Thymus (tissue), 11 donors: Measurements from ENCODE around the gene HLA-DPA1. TPM values are rescaled to one million over a fixed set of nuclear protein-coding genes. Genes with fewer than 3 reads are reported as not detected.

Experiments used
- DNase-seq, 9 donors: peaks; one replicate each; pipeline ENCODE4 v3.0.0-alpha.2; 2013; ENCODE audit warnings: low spot score in 9 of 9, low read depth in 6 of 9, missing footprints in 1 of 9
- H3K27ac ChIP-seq, 2 donors: one replicate each; pipeline ENCODE4 v1.5.1; 2013; ENCODE audit warnings: control low read depth in 1 of 2, low read depth in 1 of 2, low read length in 1 of 2, mild to moderate bottlenecking in 1 of 2, moderate library complexity in 1 of 2
- H3K27me3 ChIP-seq, 2 donors: one replicate each; pipeline ENCODE4 v1.5.1; 2013; ENCODE audit warnings: low read length in 1 of 2; ENCODE audit not compliant: control insufficient read depth in 2 of 2, insufficient read depth in 1 of 2
- H3K36me3 ChIP-seq, 2 donors: one replicate each; pipeline ENCODE4 v1.5.1; 2013; ENCODE audit warnings: low read length in 1 of 2, mild to moderate bottlenecking in 1 of 2, moderate library complexity in 1 of 2; ENCODE audit not compliant: control insufficient read depth in 2 of 2, insufficient read depth in 2 of 2
- H3K4me1 ChIP-seq, 2 donors: one replicate each; pipeline ENCODE4 v1.5.1; 2013; ENCODE audit warnings: low read length in 2 of 2; ENCODE audit not compliant: control insufficient read depth in 2 of 2, insufficient read depth in 2 of 2
- H3K4me3 ChIP-seq, 2 donors: one replicate each; pipeline ENCODE4 v1.5.1; 2013; ENCODE audit warnings: low read length in 2 of 2, control low read depth in 1 of 2, mild to moderate bottlenecking in 1 of 2
- H3K9me3 ChIP-seq, 2 donors: one replicate each; pipeline ENCODE4 v1.5.1; 2013; ENCODE audit warnings: low read length in 1 of 2, mild to moderate bottlenecking in 1 of 2; ENCODE audit not compliant: control insufficient read depth in 2 of 2, insufficient read depth in 1 of 2
- WGBS: extraction: QIAGEN DNeasy Blood & Tissue Kit; methylation state at CpG from one replicate; pipeline ENCODE4 v1.1.7; 2013; 5-methylcytosine and 5-hydroxymethylcytosine counted together
- polyA plus RNA-seq: library from polyadenylated mRNA; stranded (reverse); fragments of 200-250 nt; gene quantifications from one replicate; pipeline ENCODE4 v1.2.3, GENCODE V29; 2013
- total RNA-seq: library from RNA; stranded (reverse); fragments of 120-200 nt; gene quantifications from one replicate; pipeline ENCODE4 v1.2.4, GENCODE V29; 2013
- donor health status: healthy.

The HLA-DPA1 gene
- total and polyA plus RNA-seq, 2 donors = 332 to 700 TPM

DNA sequence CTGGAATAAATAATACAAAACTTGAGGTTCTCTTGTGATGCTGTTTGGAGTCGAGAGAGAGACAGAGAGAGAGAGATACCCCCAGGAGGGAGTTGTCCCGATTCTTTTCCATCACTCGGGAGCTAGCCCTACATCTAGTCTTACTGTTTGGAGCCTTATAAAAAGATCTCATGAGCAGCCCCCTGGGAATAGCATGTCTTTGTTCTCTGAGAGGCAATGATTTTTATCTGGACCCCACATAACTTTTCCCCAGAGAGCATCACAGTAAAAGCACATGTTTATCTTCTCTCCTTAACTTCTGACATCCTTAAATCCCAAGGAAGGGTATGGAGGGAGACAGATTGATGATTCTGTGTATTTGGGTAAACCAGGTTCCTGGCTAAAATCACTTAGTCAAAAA, 43.2 kb downstream of the HLA-DPA1 start:
- H3K4me1 ChIP-seq = peaks cover 3 to 14% of the 10 kb centered on the region in 2 donors
- peak overlapping the region in 1 of 2 donors; percentile 90 for H3K27ac ChIP-seq
- no peaks in the 10 kb centered on the region for H3K36me3 ChIP-seq
- no peak overlapping the region for H3K4me3 ChIP-seq
- WGBS = 75% methylated on average over 3 of the region's 3 CpGs
- DNase-seq = no peak
- H3K27me3 ChIP-seq = no peaks in the 10 kb centered on the region
- no peaks in the 10 kb centered on the region for H3K9me3 ChIP-seq

DNA sequence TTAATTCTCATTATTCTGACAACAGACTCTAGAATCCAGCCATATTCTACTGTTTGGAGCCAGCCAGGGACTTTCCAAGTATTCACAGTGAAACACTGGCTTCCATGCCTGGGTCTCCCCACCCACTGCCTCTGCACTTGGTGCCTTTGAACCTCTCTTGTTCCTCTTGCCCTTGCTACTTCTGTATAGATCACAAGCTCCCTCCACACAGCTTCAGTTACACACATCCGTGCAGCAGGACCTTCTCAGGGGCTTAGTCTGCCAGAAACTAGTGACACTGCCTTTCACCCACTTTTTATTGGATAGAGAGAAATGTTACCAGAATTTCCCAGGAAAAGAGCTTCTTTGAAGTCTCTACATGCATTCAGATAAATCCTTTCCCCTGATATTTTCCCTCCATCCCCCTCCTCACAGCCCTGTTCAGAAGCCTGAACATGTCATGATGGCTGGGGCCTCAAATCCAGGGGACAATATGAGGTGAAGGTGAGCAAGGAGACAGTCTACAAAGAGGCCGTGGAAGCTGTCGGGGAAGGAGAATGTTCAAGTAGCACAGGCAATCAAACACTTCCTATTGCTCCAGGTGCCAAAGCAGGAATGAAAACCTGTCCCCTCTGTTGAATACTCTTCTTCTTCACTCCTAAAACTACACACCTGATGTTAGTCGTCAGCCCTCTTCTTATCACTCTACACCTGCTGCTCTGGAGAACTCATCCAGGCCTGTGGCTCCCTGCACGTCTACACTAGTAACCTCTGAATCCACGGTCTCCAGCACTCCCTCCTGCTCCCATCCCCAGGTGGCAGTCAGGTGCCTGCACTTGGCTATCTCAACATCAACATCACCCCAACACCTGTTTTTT, 43.9 kb downstream of the HLA-DPA1 start:
- no peak overlapping the region for H3K4me3 ChIP-seq
- DNase-seq = peak in 6 of 9 donors; percentile 15 to 68 (median 31)
- peak overlapping the region; percentile 86 to 90 for H3K27ac ChIP-seq
- H3K4me1 ChIP-seq = peaks cover 3 to 14% of the 10 kb centered on the region in 2 donors
- no peaks in the 10 kb centered on the region for H3K27me3 ChIP-seq
- H3K9me3 ChIP-seq = no peaks in the 10 kb centered on the region
- no peaks in the 10 kb centered on the region for H3K36me3 ChIP-seq
- 51% methylated on average over 6 of the region's 6 CpGs for WGBS

DNA sequence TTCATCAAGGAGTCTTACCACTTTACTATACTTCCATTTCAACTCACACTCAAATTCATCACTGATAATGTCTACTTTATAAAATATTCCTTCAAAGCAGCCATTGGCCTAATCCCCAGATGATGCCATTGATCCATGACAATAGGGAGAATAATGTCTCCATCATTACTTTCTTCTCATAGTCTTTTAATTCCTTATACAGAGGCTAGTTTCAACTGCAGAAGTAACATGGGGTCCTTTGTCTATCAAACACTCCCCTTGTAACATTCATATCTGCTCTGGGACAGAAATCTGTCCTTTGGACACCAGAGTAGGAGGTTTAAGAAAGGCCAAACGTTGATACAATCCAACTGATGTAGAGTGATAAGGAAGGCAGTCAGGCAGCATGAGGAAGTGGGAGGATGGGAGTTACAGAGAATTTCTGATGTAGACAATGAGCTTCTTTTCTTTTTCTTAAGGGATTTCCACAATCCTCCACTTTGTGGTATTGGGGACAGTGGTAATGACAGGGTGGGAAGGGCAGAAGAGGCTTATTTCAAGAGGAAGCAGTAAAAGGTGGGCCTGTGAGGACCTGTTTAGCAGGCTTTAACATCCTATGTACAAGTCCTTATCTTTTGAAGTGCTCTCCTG, 45.1 kb downstream of the HLA-DPA1 start:
- peaks cover 3 to 14% of the 10 kb centered on the region in 2 donors for H3K4me1 ChIP-seq
- no peaks in the 10 kb centered on the region for H3K36me3 ChIP-seq
- 15% methylated on average over 1 of the region's 1 CpG for WGBS
- no peak for DNase-seq
- no peaks in the 10 kb centered on the region for H3K9me3 ChIP-seq
- no peaks in the 10 kb centered on the region for H3K27me3 ChIP-seq
- no peak overlapping the region for H3K4me3 ChIP-seq
- peak overlapping the region; percentile 47 to 73 for H3K27ac ChIP-seq

DNA sequence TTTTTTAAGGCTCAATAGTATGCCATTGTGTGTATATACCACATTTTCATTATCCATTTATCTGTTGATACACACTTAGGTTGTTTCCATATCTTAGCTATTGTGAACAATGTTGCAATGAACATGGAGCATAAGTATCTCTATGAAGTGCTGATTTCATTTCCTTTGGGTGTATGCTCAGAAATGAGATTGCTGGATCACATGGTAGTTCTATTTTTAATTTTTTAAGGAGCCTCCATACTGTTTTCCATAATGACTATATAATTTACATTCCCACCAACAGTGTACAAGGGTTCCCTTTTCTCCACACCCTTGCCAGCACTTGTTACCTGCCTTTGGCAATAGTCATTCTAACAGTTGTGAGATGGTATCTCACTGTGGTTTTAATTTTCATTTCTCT, 48.9 kb downstream of the HLA-DPA1 start:
- H3K9me3 ChIP-seq = no peaks in the 10 kb centered on the region
- no peaks in the 10 kb centered on the region for H3K36me3 ChIP-seq
- peaks cover 3 to 9% of the 10 kb centered on the region in 2 donors for H3K4me1 ChIP-seq
- no peak overlapping the region for H3K27ac ChIP-seq
- no peak for DNase-seq
- H3K27me3 ChIP-seq = no peaks in the 10 kb centered on the region
- no peak overlapping the region for H3K4me3 ChIP-seq

DNA sequence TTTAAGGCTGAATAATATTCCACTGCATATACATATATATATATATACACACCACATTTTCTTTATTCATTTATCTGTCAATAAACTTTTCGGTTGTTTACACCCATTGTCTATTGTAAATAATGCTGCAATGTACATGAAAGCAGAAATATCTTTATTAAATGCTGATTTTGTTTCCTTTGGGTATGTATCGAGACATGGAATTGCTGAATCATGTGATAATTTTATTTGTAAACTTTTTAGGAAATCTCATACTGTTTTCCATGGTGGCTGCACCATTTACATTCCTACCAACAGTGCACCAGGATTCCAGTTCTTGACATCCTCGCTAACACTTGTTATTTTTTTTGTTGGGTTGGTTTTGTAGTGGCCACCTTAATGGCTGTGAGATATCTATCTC, 49.9 kb downstream of the HLA-DPA1 start:
- H3K36me3 ChIP-seq = no peaks in the 10 kb centered on the region
- no peak overlapping the region for H3K27ac ChIP-seq
- WGBS = 66% methylated on average over 3 of the region's 3 CpGs
- no peaks in the 10 kb centered on the region for H3K9me3 ChIP-seq
- DNase-seq = no peak
- no peak overlapping the region for H3K4me3 ChIP-seq
- H3K4me1 ChIP-seq = peaks cover 3 to 8% of the 10 kb centered on the region in 2 donors
- H3K27me3 ChIP-seq = no peaks in the 10 kb centered on the region

DNA sequence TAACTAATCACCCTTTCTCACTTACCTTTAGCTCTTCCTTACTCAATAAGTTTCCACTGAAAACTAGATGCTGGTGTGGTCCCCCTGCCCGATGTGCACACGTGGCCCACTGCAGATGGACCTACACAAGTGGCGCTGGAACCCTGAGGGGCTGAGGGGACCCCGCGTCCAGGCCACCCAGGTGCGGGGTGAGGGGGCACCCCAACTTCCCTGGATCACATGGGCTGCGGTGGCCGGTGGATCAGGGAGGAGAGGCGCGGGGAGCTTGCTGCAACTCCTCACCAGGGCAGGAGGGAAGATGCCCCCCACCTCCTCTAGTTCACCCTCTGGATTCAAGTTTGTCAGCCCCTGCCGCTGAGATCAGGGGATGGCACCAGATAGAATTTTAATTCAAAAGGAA, 51.5 kb downstream of the HLA-DPA1 start:
- no peak for DNase-seq
- Histone ChIP-seq H3K27me3 (no peaks in the 10 kb centered on the region), H3K36me3 (no peaks in the 10 kb centered on the region), H3K27ac (no peak overlapping the region), H3K9me3 (no peaks in the 10 kb centered on the region), H3K4me1 (peaks cover 3 to 8% of the 10 kb centered on the region in 2 donors), H3K4me3 (no peak overlapping the region)
- 92% methylated on average over 11 of the region's 11 CpGs for WGBS

DNA sequence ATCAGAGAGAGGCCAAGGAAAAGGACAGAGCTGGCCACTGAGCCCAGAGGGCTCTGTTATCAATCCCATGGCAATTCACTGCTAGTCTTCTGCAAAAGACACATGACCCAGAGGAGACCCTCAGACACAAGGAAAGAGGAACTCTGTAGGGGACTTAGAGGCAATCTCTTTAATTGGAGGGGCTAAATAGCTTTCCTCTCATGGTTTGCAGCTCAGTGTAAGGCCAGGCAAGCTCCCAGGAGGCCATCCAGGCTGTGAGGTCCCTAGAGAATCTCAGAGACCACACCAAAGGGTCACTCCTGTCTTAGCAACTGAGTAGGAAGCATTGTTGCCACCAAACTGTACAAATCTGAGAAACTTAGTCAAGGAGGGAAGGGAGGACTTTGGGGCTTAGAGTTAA, 54.1 kb downstream of the HLA-DPA1 start:
- peaks cover 3 to 8% of the 10 kb centered on the region in 2 donors for H3K4me1 ChIP-seq
- no peaks in the 10 kb centered on the region for H3K9me3 ChIP-seq
- H3K27me3 ChIP-seq = no peaks in the 10 kb centered on the region
- DNase-seq = no peak
- H3K36me3 ChIP-seq = no peaks in the 10 kb centered on the region
- H3K27ac ChIP-seq = peak overlapping the region; percentile 63 to 75
- H3K4me3 ChIP-seq = no peak overlapping the region

DNA sequence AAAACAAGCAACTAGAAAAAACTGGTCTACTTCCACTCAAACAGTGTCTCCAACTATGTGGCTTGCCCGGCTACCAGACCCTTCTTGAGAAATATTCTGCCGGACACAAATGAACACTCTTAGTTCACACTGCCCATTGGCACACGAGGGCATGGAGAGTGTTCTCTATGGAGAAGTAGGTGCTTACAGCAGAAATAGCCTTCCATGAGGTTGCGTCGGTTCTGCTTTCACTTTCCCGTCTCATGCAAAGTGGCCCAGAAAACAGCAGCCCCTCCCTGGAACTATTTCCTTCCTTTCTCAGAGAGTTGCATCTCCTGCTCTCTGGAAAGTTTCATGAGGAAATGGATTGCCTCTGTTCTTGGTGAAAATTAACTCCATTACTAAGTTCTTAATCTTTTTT, 54.5 kb downstream of the HLA-DPA1 start:
- WGBS = 2% methylated on average over 6 of the region's 6 CpGs
- H3K4me3 ChIP-seq = peak overlapping the region in 1 of 2 donors; percentile 43
- H3K36me3 ChIP-seq = no peaks in the 10 kb centered on the region
- H3K4me1 ChIP-seq = peaks cover 3 to 8% of the 10 kb centered on the region in 2 donors
- peak in 5 of 9 donors; percentile 20 to 56 (median 43) for DNase-seq
- no peaks in the 10 kb centered on the region for H3K9me3 ChIP-seq
- no peaks in the 10 kb centered on the region for H3K27me3 ChIP-seq
- peak overlapping the region in 1 of 2 donors; percentile 63 for H3K27ac ChIP-seq

DNA sequence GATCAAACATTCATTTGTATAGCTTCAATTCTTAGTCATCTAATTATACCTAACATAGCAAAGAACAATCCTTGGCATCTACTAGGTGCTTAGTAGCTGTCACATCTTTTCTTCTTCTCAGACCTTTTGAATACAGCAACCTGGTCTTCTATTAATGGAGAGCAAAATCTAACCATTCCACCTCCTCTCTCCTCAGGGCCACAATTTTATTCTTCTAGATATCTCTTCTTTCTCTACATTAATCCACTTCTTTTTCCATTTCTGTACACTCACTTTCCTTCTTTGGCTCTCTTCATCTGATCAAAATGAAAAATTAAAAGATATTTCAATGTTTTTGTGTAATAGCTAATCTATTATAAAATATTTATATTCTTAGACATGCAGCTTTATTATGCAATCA, 55.0 kb downstream of the HLA-DPA1 start:
- Histone ChIP-seq H3K27ac (peak overlapping the region; percentile 48 to 67), H3K9me3 (no peaks in the 10 kb centered on the region), H3K27me3 (peaks cover 0 to 3% of the 10 kb centered on the region in 2 donors), H3K4me1 (peaks cover 3 to 8% of the 10 kb centered on the region in 2 donors), H3K36me3 (no peaks in the 10 kb centered on the region), H3K4me3 (no peak overlapping the region)
- DNase-seq = no peak
